Spinal cord (tissue), 10 donors: ENCODE results near the gene C1orf167. TPM values are rescaled to one million over a fixed set of nuclear protein-coding genes. Genes with fewer than 3 reads are reported as not detected.

Source experiments
- DNase-seq, 6 donors: peaks; one replicate each; pipeline versions ENCODE4 v3.0.0 to v3.0.0-alpha.2; 2013 to 2015; ENCODE audit warnings: low spot score in 6 of 6, low read depth in 4 of 6
- H3K27ac ChIP-seq: one replicate; pipeline ENCODE4 v1.5.1; 2013; ENCODE audit warnings: low read depth, low read length, control low read depth
- H3K27me3 ChIP-seq: one replicate; pipeline ENCODE4 v1.6.1; 2013; ENCODE audit warnings: low read length; ENCODE audit not compliant: control insufficient read depth, insufficient read depth
- H3K36me3 ChIP-seq: one replicate; pipeline ENCODE4 v1.6.1; 2013; ENCODE audit warnings: low read length; ENCODE audit not compliant: control insufficient read depth, insufficient read depth
- H3K4me1 ChIP-seq: one replicate; pipeline ENCODE4 v1.6.1; 2013; ENCODE audit warnings: low read length; ENCODE audit not compliant: control insufficient read depth, insufficient read depth
- H3K4me3 ChIP-seq: one replicate; pipeline ENCODE4 v1.5.1; 2013; ENCODE audit warnings: low read depth, low read length, control low read depth
- H3K9me3 ChIP-seq: one replicate; pipeline ENCODE4 v1.6.1; 2013; ENCODE audit warnings: low read length; ENCODE audit not compliant: control insufficient read depth, insufficient read depth
- WGBS: methylation state at CpG from one replicate; pipeline ENCODE4 v1.1.5; 2013; ENCODE audit warnings: missing lambda C conversion rate; ENCODE audit not compliant: insufficient coverage; 5-methylcytosine and 5-hydroxymethylcytosine counted together
- polyA plus RNA-seq, 2 donors: library from polyadenylated mRNA; unstranded; fragments of 120-200 nt; gene quantifications; one replicate each; pipeline ENCODE4 v1.2.1, GENCODE V29; 2013; ENCODE audit not compliant: insufficient read length in 2 of 2
- total RNA-seq, 2 donors: library from RNA; depleted of rRNA in 1 of 2; stranded (reverse); fragments of 120-200 nt in 1 of 2; fragments of >200 nt in 1 of 2; gene quantifications; one replicate each; pipeline versions ENCODE4 v1.2.3 to v1.2.4, GENCODE V29; 2013 to 2014
- donor health status: healthy.

Gene C1orf167
- total and polyA plus RNA-seq, 4 donors = 0.23 to 4.7 (median 0.30) TPM; not detected in 1

- no peak overlapping the region for H3K27ac ChIP-seq
- DNase-seq = no peak
- no peaks in the 10 kb centered on the region for H3K9me3 ChIP-seq
These were observed 65.0 kb downstream of the C1orf167 start for GRCh38 chr1:11826946-11827345.

GRCh38 chr1:11828511-11828910, 66.5 kb downstream of the C1orf167 start:
- H3K27me3 ChIP-seq = no peaks in the 10 kb centered on the region
- H3K36me3 ChIP-seq = peaks cover 80% of the 10 kb centered on the region
- H3K27ac ChIP-seq = no peak overlapping the region
- no peak overlapping the region for H3K4me3 ChIP-seq
- no peaks in the 10 kb centered on the region for H3K9me3 ChIP-seq
- DNase-seq = no peak
- WGBS = 91% methylated on average over 18 of the region's 19 CpGs
- no peaks in the 10 kb centered on the region for H3K4me1 ChIP-seq

More at GRCh38 chr1:11826946-11827345, 65.0 kb downstream of the C1orf167 start:
- Histone ChIP-seq H3K4me3 (no peak overlapping the region), H3K36me3 (peaks cover 84% of the 10 kb centered on the region), H3K4me1 (no peaks in the 10 kb centered on the region), H3K27me3 (no peaks in the 10 kb centered on the region)
- WGBS = no CpG with 5 or more reads among the region's 9 CpGs

GRCh38 chr1:11831945-11832725, 70.1 kb downstream of the C1orf167 start:
- no peaks in the 10 kb centered on the region for H3K27me3 ChIP-seq
- H3K4me1 ChIP-seq = no peaks in the 10 kb centered on the region
- no peak for DNase-seq
- no peaks in the 10 kb centered on the region for H3K9me3 ChIP-seq
- WGBS = 92% methylated on average over 8 of the region's 9 CpGs
- no peak overlapping the region for H3K27ac ChIP-seq
- no peak overlapping the region for H3K4me3 ChIP-seq
- peaks cover 86% of the 10 kb centered on the region for H3K36me3 ChIP-seq

GRCh38 chr1:11833497-11833896, 71.5 kb downstream of the C1orf167 start:
- 91% methylated on average over 7 of the region's 8 CpGs for WGBS
- H3K36me3 ChIP-seq = peaks cover 86% of the 10 kb centered on the region
- no peak overlapping the region for H3K27ac ChIP-seq

GRCh38 chr1:11833900-11834299, 71.9 kb downstream of the C1orf167 start:
- no peak for DNase-seq
- Histone ChIP-seq H3K9me3 (no peaks in the 10 kb centered on the region), H3K4me3 (no peak overlapping the region), H3K27me3 (no peaks in the 10 kb centered on the region), H3K4me1 (no peaks in the 10 kb centered on the region), H3K36me3 (peaks cover 85% of the 10 kb centered on the region), H3K27ac (no peak overlapping the region)
- 94% methylated on average over 13 of the region's 13 CpGs for WGBS

More at GRCh38 chr1:11833497-11833896, 71.5 kb downstream of the C1orf167 start:
- Histone ChIP-seq H3K4me3 (no peak overlapping the region), H3K4me1 (no peaks in the 10 kb centered on the region), H3K9me3 (no peaks in the 10 kb centered on the region), H3K27me3 (no peaks in the 10 kb centered on the region)
- DNase-seq = no peak

GRCh38 chr1:11835441-11836225, 73.6 kb downstream of the C1orf167 start:
- Histone ChIP-seq H3K36me3 (peaks cover 88% of the 10 kb centered on the region), H3K4me1 (no peaks in the 10 kb centered on the region), H3K9me3 (no peaks in the 10 kb centered on the region), H3K27ac (no peak overlapping the region), H3K4me3 (no peak overlapping the region), H3K27me3 (no peaks in the 10 kb centered on the region)
- no peak for DNase-seq
- 97% methylated on average over 24 of the region's 28 CpGs for WGBS

DNA sequence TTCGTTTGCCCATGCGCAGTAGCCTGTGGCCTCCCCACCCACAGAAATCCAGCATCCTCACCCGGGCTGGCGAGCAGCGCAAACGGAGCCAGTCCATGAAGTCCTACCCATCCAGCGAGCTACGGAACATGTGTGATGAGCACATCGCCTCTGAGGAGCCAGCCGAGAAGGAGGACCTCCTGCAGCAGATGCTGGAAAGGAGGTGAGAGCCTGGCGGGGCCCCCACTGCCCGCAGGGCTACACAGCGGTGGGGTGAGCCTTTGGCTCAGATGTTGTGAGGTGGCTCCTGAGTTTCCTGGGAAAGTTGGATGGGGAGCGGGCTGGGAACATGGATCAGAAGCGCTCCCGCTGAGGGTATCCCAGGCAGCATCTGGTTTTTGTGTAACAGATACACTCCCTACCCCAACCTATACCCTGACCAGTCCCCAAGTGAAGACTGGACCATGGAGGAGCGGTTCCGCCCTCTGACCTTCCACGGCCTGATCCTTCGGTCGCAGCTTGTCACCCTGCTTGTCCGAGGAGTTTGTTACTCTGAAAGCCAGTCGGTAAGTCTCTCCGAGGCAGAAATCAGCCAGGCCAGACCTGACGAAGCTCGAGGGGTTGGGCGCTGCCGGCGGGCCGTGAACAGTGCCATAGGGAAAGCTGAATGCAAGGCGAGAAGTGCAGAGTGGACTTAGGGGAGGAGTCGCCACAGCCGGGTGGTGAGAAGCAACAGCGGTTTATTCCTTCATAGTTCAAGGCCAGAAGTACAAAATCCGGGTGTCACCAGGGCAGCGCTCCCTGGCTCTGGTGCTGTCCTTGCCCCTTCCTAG, 75.2 kb downstream of the C1orf167 start:
- peaks cover 8% of the 10 kb centered on the region for H3K4me1 ChIP-seq
- no peaks in the 10 kb centered on the region for H3K27me3 ChIP-seq
- DNase-seq = no peak
- H3K9me3 ChIP-seq = no peaks in the 10 kb centered on the region
- H3K36me3 ChIP-seq = peaks cover 94% of the 10 kb centered on the region
- WGBS = 91% methylated on average over 33 of the region's 36 CpGs
- H3K4me3 ChIP-seq = no peak overlapping the region
- no peak overlapping the region for H3K27ac ChIP-seq

GRCh38 chr1:11837767-11838348, 75.9 kb downstream of the C1orf167 start:
- Histone ChIP-seq H3K27me3 (no peaks in the 10 kb centered on the region), H3K9me3 (no peaks in the 10 kb centered on the region), H3K27ac (no peak overlapping the region), H3K4me1 (peaks cover 15% of the 10 kb centered on the region), H3K4me3 (no peak overlapping the region), H3K36me3 (peaks cover 96% of the 10 kb centered on the region)
- DNase-seq = no peak
- WGBS = 82% methylated on average over 9 of the region's 11 CpGs
